Transverse colon (tissue), 4 donors: ENCODE results near the gene RASGRP3. TPM values are rescaled to one million over a fixed set of nuclear protein-coding genes. Genes with fewer than 3 reads are reported as not detected.

Experiments
- DNase-seq: peaks from one replicate; pipeline ENCODE4 v3.0.0-alpha.2; 2019
- H3K27ac ChIP-seq, 4 donors: fragments of 200-600 bp; sonication (generic); 2 replicates each; pipeline ENCODE4 v1.5.1; 2016 to 2018; ENCODE audit warnings: inconsistent platforms in 4 of 4
- H3K27me3 ChIP-seq: fragments of 200-600 bp; sonication (generic); 2 replicates; pipeline ENCODE4 v1.5.1; 2017; ENCODE audit warnings: inconsistent platforms
- H3K36me3 ChIP-seq, 4 donors: fragments of 200-600 bp; sonication (generic); 2 replicates each; pipeline ENCODE4 v1.5.1; 2017 to 2019; ENCODE audit warnings: inconsistent platforms in 4 of 4
- H3K4me1 ChIP-seq, 4 donors: fragments of 200-600 bp; sonication (generic); 2 replicates each; pipeline ENCODE4 v1.5.1; 2017 to 2020; ENCODE audit warnings: inconsistent platforms in 4 of 4
- H3K4me3 ChIP-seq, 4 donors: fragments of 200-600 bp; sonication (generic); 1 replicate in 1 of 4; 2 replicates in 3 of 4; pipeline versions ENCODE4 v1.5.1 to v1.6.1; 2017 to 2019; ENCODE audit warnings: inconsistent platforms in 4 of 4
- H3K9me3 ChIP-seq, 2 donors: fragments of 200-600 bp; sonication (generic); 2 replicates each; pipeline ENCODE4 v1.5.1; 2017 to 2019; ENCODE audit warnings: inconsistent platforms in 2 of 2
- CTCF ChIP-seq, 5 experiments: fragments of 200-600 bp in 3 of 5; fragments of 450-650 bp in 2 of 5; sonication (generic) in 3 of 5; IDR thresholded peaks; 1 replicate in 2 of 5; 2 replicates in 3 of 5; pipeline ENCODE4 v1.5.1; 2016 to 2017; ENCODE audit warnings: antibody characterized with exemption in 5 of 5, inconsistent platforms in 3 of 5, mild to moderate bottlenecking in 2 of 5, moderate library complexity in 1 of 5
- EP300 ChIP-seq: sonication (generic); formaldehyde crosslinking; IDR thresholded peaks from one replicate; pipeline ENCODE4 v1.6.1; 2017; ENCODE audit warnings: antibody characterized with exemption, low read depth
- POLR2A ChIP-seq: fragments of 450-650 bp; IDR thresholded peaks from one replicate; pipeline ENCODE4 v1.6.1; 2016; ENCODE audit warnings: antibody characterized with exemption, mild to moderate bottlenecking, moderate library complexity
- POLR2AphosphoS5 ChIP-seq, 3 donors: sonication (generic); formaldehyde crosslinking; IDR thresholded peaks; one replicate each; pipeline ENCODE4 v1.6.1; 2016; ENCODE audit warnings: antibody characterized with exemption in 3 of 3
- WGBS, 2 donors: methylation state at CpG; one replicate each; pipeline ENCODE4 v1.1.5; 2018; ENCODE audit warnings: low coverage in 1 of 2; 5-methylcytosine and 5-hydroxymethylcytosine counted together
- in situ Hi-C, 4 donors: fragments of 200-750 bp; cut with MboI; loops; one replicate each; pipeline versions ENCODE4 v1.15.0 to v1.15.1; 2017; ENCODE audit warnings: low sequenced_read_pairs in 3 of 4, low pct_ligation_motif_present in 1 of 4, low pct_unique_long_range_greater_than_20kb in 1 of 4
- intact Hi-C: fragments of 100-400 bp; cut with DNase I; formaldehyde crosslinking; loops from one replicate; pipeline ENCODE4 v1.15.1; 2023; ENCODE audit warnings: low total_unique reads
- total RNA-seq, 4 donors: library from RNA; depleted of rRNA; stranded (reverse); fragments of >200 nt; gene quantifications; one replicate each; pipeline ENCODE4 v1.1.0, GENCODE V29; 2016

The RASGRP3 gene
- total RNA-seq, 4 donors from 2014 or later: 3.4 to 16.5 (median 4.8) TPM; not detected in 1

DNA sequence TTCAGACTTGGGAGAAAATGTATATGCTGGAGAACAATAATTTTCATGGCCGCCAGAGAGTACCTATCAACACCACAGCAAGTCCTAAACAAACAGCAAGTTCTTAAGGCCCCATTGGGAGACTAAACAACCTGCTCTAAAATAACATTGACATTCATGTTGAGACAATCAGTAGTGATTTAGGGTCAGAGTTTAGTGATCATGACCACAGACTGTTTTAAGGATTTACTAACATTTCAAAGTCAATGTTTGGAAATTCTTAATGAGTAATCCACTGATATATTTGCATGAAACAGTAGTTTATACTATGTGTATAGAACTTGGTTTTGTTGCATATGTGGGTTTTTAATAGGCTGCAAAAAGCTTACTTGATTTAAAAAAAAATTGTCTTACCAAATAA, 34.7 kb downstream of the RASGRP3 start:
- Histone ChIP-seq H3K4me1 (no peaks in the 10 kb centered on the region), H3K9me3 (no peaks in the 10 kb centered on the region), H3K27me3 (no peaks in the 10 kb centered on the region), H3K27ac (no peak overlapping the region), H3K4me3 (no peak overlapping the region), H3K36me3 (no peaks in the 10 kb centered on the region)
- in situ Hi-C loops (no loop called here), intact Hi-C loops (no loop called here)
- 75 to 85% methylated on average over 1 of the region's 1 CpG for WGBS, 2 donors
- TF ChIP-seq POLR2AphosphoS5 (IDR thresholded peaks at IDR 0.05): no peak
- TF ChIP-seq POLR2A: no peak
- no peak for TF ChIP-seq EP300
- TF ChIP-seq CTCF (IDR thresholded peaks at IDR 0.05): no peak
- no peak for DNase-seq

GRCh38 chr2:33512112-33512511, 35.7 kb downstream of the RASGRP3 start:
- in situ Hi-C loops (no loop called here), intact Hi-C loops (no loop called here)
- TF ChIP-seq POLR2A (no peak), CTCF (IDR thresholded peaks at IDR 0.05) (no peak), EP300 (no peak), POLR2AphosphoS5 (IDR thresholded peaks at IDR 0.05) (no peak)
- Histone ChIP-seq H3K4me3 (no peak overlapping the region), H3K27me3 (no peaks in the 10 kb centered on the region), H3K36me3 (no peaks in the 10 kb centered on the region), H3K4me1 (no peaks in the 10 kb centered on the region), H3K27ac (no peak overlapping the region), H3K9me3 (no peaks in the 10 kb centered on the region)
- no peak for DNase-seq
- WGBS, 2 donors: 70 to 74% methylated on average over 5 of the region's 5 CpGs

DNA sequence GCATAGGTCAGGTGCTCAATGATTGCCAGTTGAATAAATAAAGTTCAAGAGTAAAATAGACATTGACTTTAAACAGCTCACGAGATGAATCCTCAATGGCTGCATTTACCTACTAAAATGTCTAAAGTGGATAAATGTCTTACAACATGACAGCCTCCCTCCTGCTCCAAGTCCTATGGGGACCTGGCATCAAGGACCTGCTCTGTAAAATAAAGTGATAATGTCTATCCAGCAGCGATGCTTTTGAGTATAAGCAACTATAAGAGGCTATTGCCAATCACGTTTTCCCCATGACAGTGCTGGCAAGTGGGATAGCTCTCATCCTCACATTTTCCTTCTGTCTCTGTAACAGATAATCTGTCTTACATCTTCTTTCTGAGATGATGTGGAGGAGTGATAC, 37.0 kb downstream of the RASGRP3 start:
- no peaks in the 10 kb centered on the region for H3K9me3 ChIP-seq
- H3K4me1 ChIP-seq: no peaks in the 10 kb centered on the region
- intact Hi-C loops (no loop called here), in situ Hi-C loops (no loop called here)
- H3K27me3 ChIP-seq: no peaks in the 10 kb centered on the region
- TF ChIP-seq EP300: no peak
- no peak for TF ChIP-seq POLR2A
- TF ChIP-seq CTCF (IDR thresholded peaks at IDR 0.05): no peak
- no peak for TF ChIP-seq POLR2AphosphoS5 (IDR thresholded peaks at IDR 0.05)
- 78% methylated on average over 3 of the region's 3 CpGs; no CpG with 5 or more reads in 1 of the 2 donors for WGBS, 2 donors
- no peaks in the 10 kb centered on the region for H3K36me3 ChIP-seq
- H3K27ac ChIP-seq: no peak overlapping the region
- no peak for DNase-seq
- H3K4me3 ChIP-seq: no peak overlapping the region

DNA sequence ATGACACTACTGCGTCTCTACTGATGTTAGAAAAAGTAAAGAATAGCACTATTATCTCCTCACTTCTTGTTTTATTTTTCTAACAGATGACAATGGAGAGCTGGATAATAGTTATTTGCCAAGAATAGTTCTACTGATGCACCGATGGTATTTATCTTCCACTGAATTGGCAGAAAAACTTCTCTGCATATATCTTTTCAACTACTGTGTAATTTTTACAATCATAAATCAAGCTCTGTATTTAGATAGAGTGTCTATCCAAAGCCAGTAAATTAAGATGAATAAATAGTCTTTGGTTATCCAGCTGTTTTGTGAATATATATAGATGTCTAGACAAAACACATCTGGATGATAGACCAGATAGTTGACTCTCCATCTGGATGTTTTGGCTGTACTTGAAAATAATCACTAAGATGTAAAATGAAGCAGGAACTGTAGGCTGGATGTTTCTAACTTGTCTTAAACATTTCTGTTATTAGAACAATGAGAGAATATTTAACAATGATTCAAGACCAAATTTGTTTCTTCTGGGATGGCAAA, 40.1 kb downstream of the RASGRP3 start:
- Histone ChIP-seq H3K4me3 (no peak overlapping the region), H3K36me3 (no peaks in the 10 kb centered on the region), H3K27ac (no peak overlapping the region), H3K4me1 (peaks cover 0 to 3% (median 0%) of the 10 kb centered on the region in 4 donors), H3K9me3 (no peaks in the 10 kb centered on the region), H3K27me3 (no peaks in the 10 kb centered on the region)
- 81% methylated on average over 2 of the region's 2 CpGs for WGBS, 2 donors
- TF ChIP-seq POLR2AphosphoS5 (IDR thresholded peaks at IDR 0.05) (no peak), POLR2A (no peak), EP300 (no peak), CTCF (IDR thresholded peaks at IDR 0.05) (no peak)
- in situ Hi-C loops: no loop called here
- intact Hi-C loops: no loop called here
- DNase-seq: no peak
